Activated CD8-positive, alpha-beta memory T cell treated with anti-CD3 and anti-CD28 coated beads, Interleukin-2, amount 50 U/mL, for 4 hours (primary cell): ENCODE measurements around the gene CCDC82.
"Not testable (repeated sequence)": the region's sequence is repeated elsewhere in the genome, so short reads cannot be mapped to it uniquely, and the experiment has no call there.

Source experiments
- DNase-seq: peaks from one replicate; pipeline ENCODE4 v3.0.0-alpha.2; 2020

CCDC82 gene

DNA sequence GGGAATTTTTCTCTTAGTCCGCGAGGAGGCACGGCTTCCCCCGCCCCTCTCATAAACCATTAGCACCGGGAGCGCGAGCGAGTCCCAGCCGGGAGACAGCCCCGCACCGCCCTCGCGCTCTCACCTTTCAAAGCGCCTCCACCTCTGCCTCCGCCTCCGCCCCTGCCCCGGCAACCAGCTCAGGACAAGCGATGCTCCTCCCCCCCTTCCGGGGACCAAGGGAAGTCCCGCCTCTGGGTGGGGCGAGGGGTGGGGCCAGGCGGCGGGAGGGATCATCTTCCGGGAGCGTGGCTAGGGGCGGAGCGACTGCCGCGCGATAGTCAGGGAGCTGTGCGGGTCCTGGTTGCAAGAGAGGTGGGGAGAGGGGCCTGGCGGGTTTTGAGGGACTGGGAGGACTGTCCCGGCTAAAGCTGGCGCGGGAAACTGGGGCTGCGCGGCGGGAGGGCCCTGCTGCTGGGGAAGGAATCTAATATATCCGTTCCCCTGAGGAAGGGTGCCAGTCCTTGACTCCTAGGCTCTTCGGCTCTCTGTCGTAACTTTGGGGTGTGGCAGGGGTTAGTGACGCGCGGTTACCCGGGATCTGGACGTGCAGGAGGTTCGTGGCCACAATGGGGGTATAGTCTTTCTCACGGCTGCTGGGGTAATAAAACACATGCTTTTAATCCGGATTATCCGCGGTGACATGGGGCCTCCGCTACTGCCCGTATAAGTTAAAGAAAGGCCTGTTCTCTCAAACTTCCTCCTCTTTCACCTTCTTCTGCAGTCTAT, at the start of gene CCDC82, which contains the start of gene JRKL:
TSS of gene CCDC82 (minus strand) at position 193 of the 768 bp plus-strand sequence. CDS start 5,165 bp downstream, outside the sequence.
TSS of gene JRKL (plus strand) at position 294 of the 768 bp plus-strand sequence. CDS start 637 bp downstream, outside the sequence.
- peak; percentile 99 for DNase-seq

DNA sequence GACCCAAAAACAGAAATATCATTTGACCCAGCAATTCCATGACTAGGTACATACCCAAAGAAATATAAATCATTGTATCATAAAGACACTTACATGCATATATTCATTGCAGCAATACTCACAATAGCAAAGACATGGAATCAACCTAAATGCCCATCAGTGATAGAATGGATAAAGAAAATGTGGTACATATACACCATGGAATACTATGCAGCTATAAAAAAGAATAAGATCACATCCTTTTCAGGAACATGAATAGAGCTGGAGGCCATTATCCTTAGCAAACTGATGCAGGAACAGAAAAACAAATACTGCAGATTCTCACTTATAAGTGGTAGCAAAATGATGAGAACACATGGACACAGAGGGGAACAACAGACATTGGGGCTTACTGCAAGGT, 42.9 kb upstream of the CCDC82 start:
- DNase-seq: not testable (repeated sequence)

DNA sequence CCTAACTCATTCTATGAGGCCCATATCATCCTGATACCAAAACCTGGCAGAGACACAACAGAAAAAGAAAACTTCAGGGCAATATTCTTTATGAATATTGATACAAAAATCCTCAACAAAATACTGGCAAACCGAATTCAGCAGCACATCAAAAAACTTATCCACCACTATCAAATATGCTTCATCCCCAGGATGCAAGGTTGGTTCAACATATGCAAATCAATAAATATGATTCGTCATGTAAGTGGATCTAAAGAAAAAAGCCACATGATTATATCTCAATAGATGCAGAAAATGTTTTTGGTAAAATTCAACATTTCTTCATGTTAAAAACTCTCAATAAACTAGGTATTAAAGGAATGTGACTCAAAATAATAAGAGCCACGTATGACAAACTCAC, 41.0 kb upstream of the CCDC82 start:
- no peak for DNase-seq

DNA sequence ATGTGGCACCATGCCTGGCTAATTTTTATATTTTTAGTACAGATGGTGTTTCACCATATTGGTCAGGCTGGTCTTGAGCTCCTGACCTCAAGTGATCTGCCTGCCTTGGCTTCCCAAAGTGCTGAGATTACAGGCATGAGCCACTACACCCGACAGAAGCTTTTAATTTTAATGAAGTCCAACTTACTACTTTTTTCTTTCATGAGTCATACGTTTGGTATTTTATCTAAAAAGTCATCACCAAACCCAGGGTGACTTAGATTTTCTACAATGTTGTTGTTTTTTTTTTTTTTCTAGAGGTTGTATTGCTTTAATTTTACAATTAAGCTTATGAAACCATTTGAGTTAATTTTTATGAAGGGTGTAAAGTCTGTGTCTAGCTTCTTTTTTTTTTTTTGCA, 35.0 kb upstream of the CCDC82 start:
- no peak for DNase-seq

DNA sequence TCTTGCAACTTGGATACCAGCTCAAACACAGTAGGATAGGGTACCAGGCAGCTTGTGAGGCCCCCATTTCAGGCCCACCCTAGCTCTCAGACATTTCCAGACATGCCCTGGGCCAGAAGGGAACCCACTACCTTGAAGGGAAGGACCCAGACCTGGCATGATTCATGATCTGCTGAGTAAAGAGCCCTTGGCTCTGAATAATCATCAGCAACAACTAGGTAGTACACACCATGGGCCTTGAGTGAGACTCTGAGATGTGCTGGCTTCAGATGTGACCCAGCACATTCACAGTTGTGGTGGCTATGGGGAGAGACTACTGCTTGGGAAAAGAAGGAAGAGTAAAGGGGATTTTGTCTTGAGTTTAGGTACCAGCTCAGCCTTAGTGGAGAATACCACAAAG, 23.7 kb upstream of the CCDC82 start:
- no peak for DNase-seq

DNA sequence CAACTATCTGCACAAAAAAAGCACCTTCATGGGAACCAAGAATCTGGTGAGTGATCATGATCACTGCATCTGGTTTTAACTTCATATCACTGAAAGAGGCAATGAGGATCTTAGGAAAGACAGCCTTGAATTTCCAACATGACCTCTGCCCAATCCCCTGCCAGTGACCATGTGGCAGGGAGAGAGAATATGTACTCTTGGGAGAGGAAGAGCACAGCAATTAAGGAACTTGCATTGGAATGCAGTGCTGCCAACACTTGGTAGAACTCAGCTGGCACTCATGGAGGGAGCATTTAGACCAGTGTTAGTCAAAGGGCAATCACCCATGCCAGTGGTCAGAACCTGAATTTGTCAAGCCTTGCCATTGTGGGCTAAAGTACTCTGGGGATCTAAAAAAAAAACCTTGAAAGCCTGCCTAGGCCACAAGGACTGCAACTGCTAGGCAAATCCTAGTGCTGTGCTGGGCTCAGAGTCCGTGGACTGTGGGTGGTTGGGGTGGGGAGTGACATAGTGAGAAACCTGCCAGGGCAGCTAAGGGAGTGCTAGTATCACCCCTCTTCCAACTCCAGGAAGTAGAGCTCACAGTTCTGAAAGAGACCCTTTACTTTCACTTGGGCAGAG, 23.2 kb upstream of the CCDC82 start:
- no peak for DNase-seq

DNA sequence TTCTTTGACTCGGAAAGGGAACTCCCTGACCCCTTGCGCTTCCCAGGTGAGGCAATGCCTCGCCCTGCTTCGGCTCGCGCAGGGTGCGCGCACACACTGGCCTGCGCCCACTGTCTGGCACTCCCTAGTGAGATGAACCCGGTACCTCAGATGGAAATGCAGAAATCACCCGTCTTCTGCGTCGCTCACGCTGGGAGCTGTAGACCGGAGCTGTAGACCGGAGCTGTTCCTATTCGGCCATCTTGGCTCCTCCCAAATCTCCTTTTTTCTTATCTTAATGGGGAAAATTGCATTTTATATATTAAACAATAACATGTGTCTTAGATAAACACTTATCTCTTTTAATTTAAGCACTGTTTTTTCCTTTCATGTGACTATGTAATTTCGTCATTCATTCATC, 21.7 kb upstream of the CCDC82 start:
- DNase-seq: not testable (repeated sequence)

DNA sequence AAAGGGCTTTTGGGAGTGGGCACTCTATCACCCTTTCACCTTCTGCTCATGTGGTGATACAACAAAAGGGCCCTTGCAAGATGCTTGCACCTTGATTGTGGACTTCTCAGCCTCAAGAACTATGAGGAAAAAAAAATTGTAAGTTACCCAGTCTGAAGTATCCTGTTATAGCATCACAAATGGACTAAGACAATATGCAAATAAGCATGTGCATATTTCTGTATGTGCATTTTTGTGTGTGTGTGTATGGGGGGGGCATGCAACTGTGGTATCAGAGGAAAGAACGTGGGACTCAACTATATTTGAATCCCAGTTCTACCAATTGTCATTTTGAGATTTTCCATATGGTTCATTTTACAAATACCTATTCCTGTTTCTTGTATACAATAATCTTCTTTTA, 11.0 kb upstream of the CCDC82 start:
- DNase-seq: no peak

DNA sequence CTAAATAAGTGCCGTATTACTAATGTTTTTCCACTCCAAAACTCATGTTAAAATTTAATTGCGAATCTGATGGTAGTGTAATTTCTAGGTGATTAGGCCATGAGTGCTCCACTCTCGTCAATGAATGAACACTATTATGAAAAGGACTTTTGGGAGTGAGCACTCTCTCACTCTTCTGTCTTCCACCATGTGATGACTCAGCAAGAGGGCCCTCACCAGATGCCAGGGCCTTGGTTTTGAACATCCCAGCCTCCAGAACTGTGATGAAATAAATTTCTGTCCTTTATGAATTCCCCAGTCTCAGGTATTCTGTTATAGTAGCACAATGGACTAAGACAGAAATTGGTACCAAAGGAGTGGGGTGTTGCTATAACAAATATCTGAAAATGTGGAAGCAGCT, 8.2 kb upstream of the CCDC82 start:
- DNase-seq: no peak

DNA sequence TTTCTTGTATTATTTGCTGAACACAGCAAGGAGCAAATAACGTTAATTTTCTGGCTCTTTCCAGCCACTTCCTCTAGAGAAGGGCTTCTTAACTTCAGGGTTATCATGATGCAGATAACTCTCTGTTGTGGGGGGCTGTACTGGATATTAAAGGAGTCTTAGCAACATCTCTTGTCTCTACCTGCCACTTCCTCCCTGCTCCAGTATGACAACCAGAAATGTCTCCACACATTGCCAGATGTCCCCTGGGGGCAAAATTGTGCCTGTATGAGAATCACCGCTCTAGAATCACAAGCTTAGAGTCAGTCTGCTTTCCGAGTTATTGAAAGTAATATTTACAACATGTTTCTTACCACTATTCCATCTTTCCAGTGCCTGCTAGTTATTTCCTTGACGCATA, 6.9 kb upstream of the CCDC82 start:
- DNase-seq: no peak

DNA sequence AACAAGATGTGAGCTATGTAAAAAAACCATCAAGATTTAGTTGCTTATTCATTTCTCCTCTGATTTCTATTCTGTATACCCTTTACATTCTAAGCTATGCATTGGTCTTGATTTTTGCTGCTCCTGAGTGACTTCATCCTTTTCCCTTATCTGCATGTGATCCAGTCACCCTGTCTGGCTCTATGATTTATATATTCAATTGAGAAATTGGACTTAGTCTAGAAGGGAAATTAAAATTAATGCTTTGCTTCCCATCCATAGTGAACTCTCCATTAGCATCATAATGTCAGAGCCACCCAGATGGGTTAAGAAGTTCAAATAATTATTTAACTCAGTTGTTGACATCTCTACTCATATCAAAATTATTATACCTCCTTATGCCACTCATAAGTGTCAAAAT, 5.1 kb upstream of the CCDC82 start:
- DNase-seq: no peak

DNA sequence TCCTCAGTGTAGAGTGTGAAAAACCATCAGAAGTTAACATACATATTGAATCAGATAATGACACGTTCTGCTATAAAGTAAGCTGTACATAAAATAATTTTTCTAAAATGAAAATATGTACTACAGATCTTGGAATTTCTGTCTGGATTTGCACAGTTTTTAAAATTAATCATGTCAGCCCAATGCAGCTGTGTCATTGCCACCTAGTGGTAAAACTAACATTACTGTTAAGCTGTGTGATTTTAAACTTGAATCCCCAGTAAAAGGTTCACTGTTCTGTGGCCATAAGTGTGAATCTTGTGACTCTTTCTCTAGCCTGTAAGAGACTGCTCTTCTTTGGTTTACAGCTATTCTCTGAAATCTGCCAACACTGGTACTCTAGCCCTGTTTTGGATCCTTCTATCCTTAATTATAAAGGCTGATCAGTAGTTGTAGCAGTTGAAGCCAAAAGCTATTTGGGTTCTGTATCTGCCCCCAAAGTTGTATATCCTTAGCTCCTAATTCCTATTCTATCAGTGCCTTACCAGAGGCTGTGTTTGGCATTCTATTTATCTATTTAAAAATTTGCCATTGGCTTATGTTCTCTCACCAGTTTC, 4.1 kb upstream of the CCDC82 start:
- DNase-seq: no peak

DNA sequence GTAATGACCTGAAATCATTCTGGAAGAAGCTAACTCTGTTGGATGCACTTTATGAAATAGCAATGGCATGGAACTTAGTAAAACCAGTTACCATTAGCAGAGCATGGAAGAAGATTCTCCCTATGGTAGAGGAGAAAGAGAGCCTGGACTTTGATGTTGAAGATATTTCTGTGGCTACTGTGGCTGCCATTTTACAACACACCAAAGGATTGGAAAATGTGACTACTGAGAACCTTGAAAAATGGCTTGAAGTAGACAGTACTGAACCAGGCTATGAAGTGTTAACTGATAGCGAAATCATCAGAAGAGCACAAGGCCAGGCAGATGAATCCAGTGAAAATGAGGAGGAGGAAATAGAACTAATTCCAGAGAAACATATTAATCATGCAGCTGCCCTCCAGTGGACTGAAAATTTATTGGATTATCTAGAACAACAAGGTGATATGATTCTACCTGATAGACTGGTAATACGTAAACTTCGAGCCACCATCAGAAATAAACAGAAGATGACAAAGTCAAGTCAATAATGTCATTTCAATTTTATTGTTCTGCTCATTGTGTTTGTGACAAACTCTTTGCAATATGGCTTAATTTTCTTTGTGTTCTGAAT, 2.1 kb upstream of the CCDC82 start:
- DNase-seq: no peak

DNA sequence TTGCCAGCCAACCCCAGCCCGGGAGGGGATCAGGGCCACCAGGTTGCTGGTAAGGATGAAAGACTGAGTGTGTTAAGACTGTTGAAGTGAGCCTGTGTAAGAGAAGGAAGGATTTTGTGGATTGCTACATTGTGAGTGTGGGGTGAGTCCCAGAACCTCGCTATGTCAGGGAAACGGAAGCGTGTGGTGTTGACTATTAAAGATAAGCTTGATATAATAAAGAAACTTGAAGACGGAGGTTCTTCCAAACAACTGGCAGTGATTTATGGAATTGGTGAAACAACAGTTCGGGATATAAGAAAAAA, 728 bp upstream of the CCDC82 start:
- DNase-seq: no peak

DNA sequence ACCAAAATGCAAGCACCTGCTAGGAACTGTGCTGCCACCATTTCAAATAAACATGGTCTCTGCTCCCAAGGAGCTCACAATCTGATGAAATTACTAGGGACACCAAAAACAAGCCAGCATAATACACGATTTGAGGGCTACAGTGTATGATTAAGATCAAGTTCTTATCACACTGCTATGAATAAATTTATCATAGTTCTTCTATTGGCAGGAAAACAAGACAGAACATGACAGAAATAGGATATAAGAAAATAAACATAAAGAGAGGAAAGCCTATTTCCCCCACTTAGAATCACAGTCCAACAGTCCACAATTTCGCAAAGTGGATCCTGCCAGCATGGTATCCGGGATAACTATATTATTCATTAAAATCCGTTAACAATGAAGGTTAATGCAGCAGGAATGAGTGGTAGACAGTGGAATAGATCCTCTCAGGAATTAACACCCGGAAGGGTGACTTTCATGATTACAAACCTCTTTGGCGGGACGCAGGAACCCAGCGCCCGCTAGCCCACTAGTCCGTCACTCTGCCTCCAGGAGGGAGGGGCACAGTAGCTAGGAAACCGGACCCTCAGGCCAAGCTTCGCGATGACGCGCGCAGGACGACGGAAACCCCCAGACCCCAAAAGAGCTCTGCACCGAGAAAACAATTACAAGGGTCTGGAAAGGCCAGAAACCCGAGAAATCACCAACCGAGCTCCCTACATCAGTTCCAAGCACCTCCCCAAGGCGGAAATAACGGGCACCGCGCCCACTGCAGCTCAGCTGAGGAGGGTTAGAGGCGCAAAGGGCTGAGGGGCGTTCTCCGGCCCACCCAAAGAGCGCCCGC, 607 bp downstream of the CCDC82 start:
- DNase-seq: no peak

DNA sequence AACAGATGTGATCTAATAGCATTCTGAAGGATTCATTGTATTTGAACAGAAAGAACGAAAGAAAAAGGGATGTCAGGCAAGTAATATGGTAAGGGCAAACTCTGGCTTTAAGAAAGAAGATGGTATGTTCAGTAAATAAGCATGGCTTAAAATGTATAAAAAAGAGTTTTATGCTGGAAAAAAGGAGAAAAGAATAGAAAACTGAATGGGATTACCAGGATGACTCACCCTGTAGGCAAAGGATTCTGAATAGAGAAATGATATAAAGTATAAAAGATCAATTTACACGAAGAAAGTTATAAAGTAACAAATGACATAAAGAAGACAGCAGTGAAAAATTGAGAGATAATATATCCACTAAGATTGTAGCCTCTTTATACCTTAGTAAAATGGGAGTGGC, 4.5 kb downstream of the CCDC82 start:
- DNase-seq: no peak

DNA sequence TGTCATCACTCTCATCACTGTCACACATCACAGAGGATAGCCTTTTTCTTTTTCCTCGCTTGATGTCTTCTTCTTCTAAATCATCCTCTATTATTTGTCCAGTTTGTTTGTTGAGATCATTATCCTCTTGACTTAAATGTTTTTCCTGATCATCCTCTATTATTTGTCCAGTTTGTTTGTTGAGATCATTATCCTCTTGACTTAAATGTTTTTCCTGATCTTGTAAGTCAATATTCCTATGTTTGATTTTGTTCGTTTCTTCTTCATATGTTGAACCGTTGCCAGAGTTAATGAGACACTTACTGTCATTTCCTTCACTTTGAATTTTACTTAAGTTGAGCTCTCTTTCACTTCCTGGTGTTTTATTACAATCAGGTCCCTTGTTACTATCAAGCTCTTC, 5.6 kb downstream of the CCDC82 start:
- no peak for DNase-seq

DNA sequence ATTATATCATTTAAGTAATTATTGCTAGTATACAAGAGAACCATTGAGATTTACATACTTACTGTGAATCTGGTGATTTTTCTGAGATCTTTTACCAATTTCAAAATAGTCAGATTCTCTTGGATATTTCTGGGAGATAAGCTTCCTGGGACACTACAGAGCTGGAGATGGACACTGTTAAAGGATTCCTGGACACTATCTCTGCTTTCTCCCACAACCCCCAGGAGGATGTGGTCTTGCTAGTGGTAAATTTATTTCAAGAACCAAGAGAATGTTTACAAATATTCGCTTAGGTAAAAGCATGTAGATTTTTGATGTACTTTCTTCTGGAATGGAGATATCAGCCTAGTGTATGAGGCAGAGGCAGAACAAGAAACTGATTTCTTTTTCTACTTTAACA, 12.9 kb downstream of the CCDC82 start:
- no peak for DNase-seq

DNA sequence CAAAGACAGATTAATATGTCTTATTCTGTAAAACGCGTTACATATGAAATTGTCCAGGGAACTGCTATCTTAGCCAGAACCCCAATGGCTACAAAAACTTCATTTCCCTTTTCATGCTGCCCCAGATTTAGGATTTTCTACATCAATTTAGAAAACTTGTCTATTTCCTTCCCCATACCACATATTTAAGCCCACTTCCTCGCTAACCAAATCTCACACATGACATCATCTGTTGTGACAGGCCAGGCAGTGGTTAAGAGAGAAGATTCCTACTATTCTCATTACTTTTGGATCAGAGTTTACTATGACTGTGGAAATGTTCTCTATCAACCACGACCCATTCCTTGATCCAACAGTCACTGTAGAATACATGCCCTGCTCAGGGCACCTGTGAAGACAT, 15.9 kb downstream of the CCDC82 start:
- DNase-seq: no peak

DNA sequence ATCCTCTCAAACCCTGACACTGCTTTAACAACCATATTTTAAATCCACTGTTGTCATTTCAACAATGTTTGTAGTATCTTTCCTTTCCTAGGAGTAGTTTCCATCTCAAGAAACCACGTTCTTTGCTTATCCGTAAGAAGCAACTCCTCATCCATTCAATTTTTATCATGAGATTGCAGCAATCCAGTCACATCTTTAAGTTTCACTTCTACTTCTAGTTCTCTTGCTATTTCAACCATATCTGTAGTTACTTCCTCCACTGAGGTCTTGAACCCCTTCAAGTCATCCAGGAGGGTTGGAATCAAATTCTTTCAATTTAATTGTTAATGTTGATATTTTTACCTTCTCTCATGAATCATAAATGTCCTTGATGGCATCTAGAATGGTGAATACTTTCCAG, 22.4 kb downstream of the CCDC82 start:
- DNase-seq: no peak

DNA sequence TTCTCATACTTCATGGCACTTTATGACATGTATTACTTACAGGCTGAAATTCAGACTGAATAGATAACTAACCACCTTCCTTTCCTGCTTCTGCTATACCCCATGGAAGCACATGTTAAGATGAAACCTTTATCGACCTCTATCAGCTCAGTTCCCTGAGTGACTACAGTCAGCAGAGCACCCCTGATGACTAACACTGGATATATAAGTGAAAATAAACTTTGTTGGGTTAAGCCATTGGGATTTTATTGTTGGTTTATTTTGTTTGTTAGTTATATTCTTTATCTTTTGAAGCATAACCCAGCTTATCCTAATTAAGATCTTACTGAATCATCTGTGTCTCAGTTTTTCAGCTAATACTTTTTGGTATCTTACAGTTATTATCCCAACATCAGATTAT, 23.7 kb downstream of the CCDC82 start:
- no peak for DNase-seq

DNA sequence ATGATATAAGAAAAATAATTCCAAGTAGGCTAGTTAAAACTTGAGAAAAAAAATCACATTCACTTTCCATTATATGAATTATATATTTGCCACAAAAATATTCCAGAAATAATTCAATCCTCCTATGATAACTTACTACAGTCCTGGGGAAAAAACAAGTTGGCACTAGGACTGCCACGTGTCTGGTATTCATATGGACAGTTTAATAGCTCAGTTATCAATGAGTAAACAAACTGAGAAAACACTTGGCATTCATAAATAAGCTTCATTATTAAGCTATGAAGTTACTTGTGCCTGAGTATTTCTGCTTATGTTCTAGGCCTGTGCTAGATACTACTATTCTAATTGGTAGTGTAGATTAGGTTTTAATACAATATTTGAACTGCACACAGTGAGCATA, 24.2 kb downstream of the CCDC82 start:
- DNase-seq: no peak

DNA sequence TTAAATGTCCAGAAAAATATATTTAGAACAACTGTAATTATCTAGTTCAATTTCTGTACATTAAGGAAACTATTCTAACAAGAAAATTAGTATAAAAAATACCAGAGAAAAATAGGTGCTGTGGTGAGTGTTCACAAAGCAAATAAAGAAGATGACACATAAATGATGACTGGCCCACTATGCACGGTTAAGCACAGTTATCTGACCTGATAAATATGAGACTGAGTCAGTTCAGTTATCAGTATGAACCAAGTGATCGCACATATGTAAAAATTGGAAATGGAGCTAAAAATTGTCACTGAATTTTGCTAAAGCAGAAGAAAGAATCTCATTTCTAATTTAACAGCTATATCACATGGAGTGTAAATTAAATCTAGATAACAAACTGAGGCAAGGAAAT, 27.9 kb downstream of the CCDC82 start:
- DNase-seq: no peak
